IMR-90 (cell line): ENCODE measurements around the gene TMEM245. TPM values are rescaled to one million over a fixed set of nuclear protein-coding genes. Genes with fewer than 3 reads are reported as not detected.

Source experiments
- ATAC-seq: fragments of 200-7000 bp; cut with Tn5 transposase; 2 replicates; pipeline ENCODE4 v1.9.1; 2020; ENCODE audit warnings: low read depth, mild to moderate bottlenecking, moderate library complexity
- BruUV-seq: library from RNA; stranded (reverse); fragments of 400-500 nt; replicated peaks from 2 replicates; lab custom pipeline; 2021; lab: Mats Ljungman, UMichigan
- CTCF ChIA-PET: fragments of 300-600 bp; formaldehyde crosslinking; extraction: SDS; loops from one replicate; lab custom pipeline; 2021; ENCODE audit warnings: antibody characterized with exemption; lab: Yijun Ruan, JAX
- POLR2A ChIA-PET: fragments of 300-600 bp; sonication (Branson Sonifier 250); formaldehyde crosslinking; loops from one replicate; lab custom pipeline; 2022; ENCODE audit warnings: antibody characterized with exemption; ENCODE audit not compliant: unreplicated experiment; lab: Charles Lee
- DNase-seq: peaks from one replicate; pipeline ENCODE4 v3.0.0; 2013
- H2AFZ ChIP-seq: replicated peaks from 2 replicates; pipeline ENCODE3; 2013; ENCODE audit warnings: low read length, mild to moderate bottlenecking; ENCODE audit not compliant: poor library complexity
- H2AK5ac ChIP-seq: 2 replicates; pipeline ENCODE4 v1.6.1; 2013; ENCODE audit warnings: low read depth, low read length, inconsistent platforms
- H2AK9ac ChIP-seq: replicated peaks from 2 replicates; pipeline ENCODE3; 2013; ENCODE audit warnings: mild to moderate bottlenecking, low read depth, low read length, moderate library complexity; ENCODE audit not compliant: poor library complexity
- H2BK120ac ChIP-seq: 2 replicates; pipeline ENCODE4 v1.6.1; 2013; ENCODE audit warnings: low read depth, low read length, inconsistent platforms
- H2BK15ac ChIP-seq: 3 replicates; pipeline ENCODE4 v1.6.1; 2013; ENCODE audit warnings: low read depth, low read length, inconsistent platforms
- H2BK20ac ChIP-seq: 2 replicates; pipeline ENCODE4 v1.6.1; 2013; ENCODE audit warnings: low read depth, mild to moderate bottlenecking, inconsistent platforms, low read length, moderate library complexity
- H2BK5ac ChIP-seq: 2 replicates; pipeline ENCODE4 v1.6.1; 2013; ENCODE audit warnings: mild to moderate bottlenecking, low read depth, low read length, inconsistent platforms; ENCODE audit not compliant: poor library complexity, severe bottlenecking
- H3K14ac ChIP-seq: replicated peaks from 2 replicates; pipeline ENCODE4 v1.6.1; 2013; ENCODE audit warnings: low read depth, low read length, inconsistent platforms
- H3K18ac ChIP-seq: 2 replicates; pipeline ENCODE4 v1.6.1; 2013; ENCODE audit warnings: low read depth, low read length, control low read depth
- H3K23ac ChIP-seq: 2 replicates; pipeline ENCODE4 v1.6.1; 2013; ENCODE audit warnings: low read depth, low read length, inconsistent platforms
- H3K27ac ChIP-seq: 2 replicates; pipeline ENCODE4 v1.5.1; 2013; ENCODE audit warnings: mild to moderate bottlenecking, control low read depth, low read length; ENCODE audit not compliant: insufficient read depth
- H3K27me3 ChIP-seq: 2 replicates; pipeline ENCODE4 v1.6.1; 2013; ENCODE audit warnings: low read length; ENCODE audit not compliant: control insufficient read depth, insufficient read depth
- H3K36me3 ChIP-seq: 2 replicates; pipeline ENCODE4 v1.6.1; 2013; ENCODE audit warnings: low read length, mixed read lengths; ENCODE audit not compliant: control insufficient read depth, insufficient read depth
- H3K4ac ChIP-seq: 2 replicates; pipeline ENCODE4 v1.6.1; 2013; ENCODE audit warnings: low read depth, low read length, inconsistent platforms
- H3K4me1 ChIP-seq: 2 replicates; pipeline ENCODE4 v1.6.1; 2013; ENCODE audit warnings: low read length, mixed read lengths; ENCODE audit not compliant: control insufficient read depth, insufficient read depth
- H3K4me2 ChIP-seq: 2 replicates; pipeline ENCODE4 v1.6.1; 2013; ENCODE audit warnings: low read depth, mild to moderate bottlenecking, control low read depth, low read length, moderate library complexity
- H3K4me3 ChIP-seq: 2 replicates; pipeline ENCODE4 v1.5.1; 2013; ENCODE audit warnings: low read depth, mild to moderate bottlenecking, control low read depth, low read length, moderate library complexity; ENCODE audit not compliant: insufficient read depth
- H3K56ac ChIP-seq: 2 replicates; pipeline ENCODE4 v1.6.1; 2013; ENCODE audit warnings: low read length, inconsistent platforms; ENCODE audit not compliant: insufficient read depth; ENCODE audit errors: extremely low read depth
- H3K79me1 ChIP-seq, 2 experiments: 2 replicates each; pipeline ENCODE4 v1.6.1; 2013; ENCODE audit warnings: low read length in 2 of 2, inconsistent platforms in 1 of 2, low read depth in 1 of 2
- H3K9ac ChIP-seq: 2 replicates; pipeline ENCODE4 v1.6.1; 2013; ENCODE audit warnings: low read depth, low read length, control low read depth
- H3K9me1 ChIP-seq: 2 replicates; pipeline ENCODE4 v1.6.1; 2013; ENCODE audit warnings: low read length, inconsistent platforms; ENCODE audit not compliant: insufficient read depth
- H3K9me3 ChIP-seq: 2 replicates; pipeline ENCODE4 v1.6.1; 2013; ENCODE audit warnings: low read length; ENCODE audit not compliant: control insufficient read depth, insufficient read depth
- H4K20me1 ChIP-seq: 2 replicates; pipeline ENCODE4 v1.6.1; 2013; ENCODE audit warnings: low read length, inconsistent platforms; ENCODE audit not compliant: insufficient read depth
- H4K5ac ChIP-seq: 2 replicates; pipeline ENCODE4 v1.6.1; 2013; ENCODE audit warnings: mild to moderate bottlenecking, low read depth, low read length, control low read depth
- H4K8ac ChIP-seq, 2 experiments: 2 replicates each; pipeline ENCODE4 v1.6.1; 2013; ENCODE audit warnings: low read depth in 2 of 2, low read length in 2 of 2, control low read depth in 1 of 2, inconsistent platforms in 1 of 2
- H4K91ac ChIP-seq: 2 replicates; pipeline ENCODE4 v1.6.1; 2013; ENCODE audit warnings: low read depth, low read length, inconsistent platforms; ENCODE audit not compliant: insufficient read depth
- BHLHE40 ChIP-seq: fragments of 150-350 bp; IDR thresholded peaks from 2 replicates; pipeline ENCODE4 v1.6.1; 2016; ENCODE audit warnings: mild to moderate bottlenecking, low read depth, low read length
- CEBPB ChIP-seq: IDR thresholded peaks from 2 replicates; pipeline ENCODE4 v1.6.1; 2012; ENCODE audit warnings: low read depth, low read length, improper control_type of control experiment
- FOS ChIP-seq: fragments of 150-350 bp; IDR thresholded peaks from 2 replicates; pipeline ENCODE4 v1.6.1; 2016; ENCODE audit warnings: low read depth, low read length
- MAZ ChIP-seq: IDR thresholded peaks from 2 replicates; pipeline ENCODE4 v1.6.1; 2012; ENCODE audit warnings: low read depth, mild to moderate bottlenecking, low read length, improper control_type of control experiment, moderate library complexity, borderline replicate concordance
- RAD21 ChIP-seq: IDR thresholded peaks from 2 replicates; pipeline ENCODE4 v1.6.1; 2012; ENCODE audit warnings: low read length, improper control_type of control experiment
- WGBS, 2 experiments: methylation state at CpG; one replicate each; pipeline versions ENCODE4 v1.1.5 to v1.1.7; 2013; ENCODE audit warnings: missing lambda C conversion rate in 2 of 2; ENCODE audit not compliant: insufficient read length in 1 of 2; ENCODE audit errors: extremely low coverage in 2 of 2; 5-methylcytosine and 5-hydroxymethylcytosine counted together
- dilution Hi-C: fragments of 300-500 bp; cut with HindIII; formaldehyde crosslinking; loops from one replicate; pipeline ENCODE4 v1.14.3; 2018; ENCODE audit warnings: low sequenced_read_pairs; ENCODE audit not compliant: unreplicated experiment
- in situ Hi-C: fragments of 300-500 bp; cut with MboI; formaldehyde crosslinking; loops from 3 replicates; pipeline ENCODE4 v1.14.3; 2019; ENCODE audit warnings: low sequenced_read_pairs, inconsistent platforms, mixed read lengths
- intact Hi-C: fragments of 100-400 bp; cut with micrococcal nuclease; formaldehyde crosslinking; loops from 2 replicates; pipeline ENCODE4 v1.10.0; 2022
- polyA plus RNA-seq, 3 experiments: library from polyadenylated mRNA; depleted of rRNA; stranded (reverse); fragments of >200 nt; gene quantifications; 2 replicates each; pipeline ENCODE4 v1.2.3, GENCODE V29; 2012; ENCODE audit warnings: low replicate concordance in 1 of 3
- total RNA-seq: library from RNA; depleted of rRNA; stranded (reverse); fragments of >200 nt; gene quantifications from 2 replicates; pipeline ENCODE4 v1.2.3, GENCODE V29; 2012
- TF ChIP-seq, protein P1 (sequence below): conservative IDR thresholded peaks from 2 replicates; pipeline ENCODE4 v1.5.1; 2012; ENCODE audit warnings: mild to moderate bottlenecking, low read depth, low read length, improper control_type of control experiment

TMEM245 gene
- total and polyA plus RNA-seq, 2 of the 4 experiments (the other 2 are of a cell fraction) = 24.8 to 57.9 TPM

GRCh38 chr9:109161471-109161870, 41.7 kb upstream of the TMEM245 start:
- no peak overlapping the region for H2AK5ac ChIP-seq
- no peaks in the 10 kb centered on the region for H3K79me1 ChIP-seq
- H3K36me3 ChIP-seq = no peaks in the 10 kb centered on the region
- no peak overlapping the region for H2AFZ ChIP-seq
- no CpG with 5 or more reads among the region's 3 CpGs for WGBS, 2 experiments
- no peak overlapping the region for H3K9ac ChIP-seq
- POLR2A ChIA-PET = no interaction called here
- no peak overlapping the region for H2BK15ac ChIP-seq
- dilution Hi-C loops (no loop called here), in situ Hi-C loops (loop anchor here (10.0 kb wide), 1 partner anchor 57 kb away; no protein-coding TSS in a partner anchor), intact Hi-C loops (no loop called here)
- H3K27ac ChIP-seq = no peak overlapping the region
- no peak overlapping the region for H3K4me2 ChIP-seq
- H2BK120ac ChIP-seq = no peak overlapping the region
- H3K4me1 ChIP-seq = no peaks in the 10 kb centered on the region
- H4K91ac ChIP-seq = no peak overlapping the region
- H3K14ac ChIP-seq = no peak overlapping the region
- no peak for TF ChIP-seq BHLHE40
- TF ChIP-seq CEBPB = no peak
- no peak for TF ChIP-seq RAD21
- TF ChIP-seq, protein P1, sequence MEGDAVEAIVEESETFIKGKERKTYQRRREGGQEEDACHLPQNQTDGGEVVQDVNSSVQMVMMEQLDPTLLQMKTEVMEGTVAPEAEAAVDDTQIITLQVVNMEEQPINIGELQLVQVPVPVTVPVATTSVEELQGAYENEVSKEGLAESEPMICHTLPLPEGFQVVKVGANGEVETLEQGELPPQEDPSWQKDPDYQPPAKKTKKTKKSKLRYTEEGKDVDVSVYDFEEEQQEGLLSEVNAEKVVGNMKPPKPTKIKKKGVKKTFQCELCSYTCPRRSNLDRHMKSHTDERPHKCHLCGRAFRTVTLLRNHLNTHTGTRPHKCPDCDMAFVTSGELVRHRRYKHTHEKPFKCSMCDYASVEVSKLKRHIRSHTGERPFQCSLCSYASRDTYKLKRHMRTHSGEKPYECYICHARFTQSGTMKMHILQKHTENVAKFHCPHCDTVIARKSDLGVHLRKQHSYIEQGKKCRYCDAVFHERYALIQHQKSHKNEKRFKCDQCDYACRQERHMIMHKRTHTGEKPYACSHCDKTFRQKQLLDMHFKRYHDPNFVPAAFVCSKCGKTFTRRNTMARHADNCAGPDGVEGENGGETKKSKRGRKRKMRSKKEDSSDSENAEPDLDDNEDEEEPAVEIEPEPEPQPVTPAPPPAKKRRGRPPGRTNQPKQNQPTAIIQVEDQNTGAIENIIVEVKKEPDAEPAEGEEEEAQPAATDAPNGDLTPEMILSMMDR = no peak
- TF ChIP-seq MAZ = no peak
- no peak for TF ChIP-seq FOS
- no peaks in the 10 kb centered on the region for H3K9me1 ChIP-seq
- no peak overlapping the region for H4K8ac ChIP-seq
- no peak overlapping the region for H2AK9ac ChIP-seq
- no peak overlapping the region for H3K56ac ChIP-seq
- H3K18ac ChIP-seq = no peak overlapping the region
- H2BK5ac ChIP-seq = no peak overlapping the region
- no peak overlapping the region for H3K23ac ChIP-seq
- ATAC-seq (no peak), DNase-seq (no peak)
- no peak overlapping the region for H2BK20ac ChIP-seq
- peaks cover 28% of the 10 kb centered on the region for H3K27me3 ChIP-seq
- no peak overlapping the region for H3K4me3 ChIP-seq
- H3K9me3 ChIP-seq = peaks cover 2% of the 10 kb centered on the region
- H4K5ac ChIP-seq = no peak overlapping the region
- CTCF ChIA-PET = no interaction called here
- no TSS peak for BruUV-seq
- H3K4ac ChIP-seq = no peak overlapping the region
- no peaks in the 10 kb centered on the region for H4K20me1 ChIP-seq
